Activated CD4-positive, alpha-beta T cell treated with anti-CD3 and anti-CD28 coated beads for 36 hours (primary cell): ENCODE data around the gene OR6C75. TPM values are rescaled to one million over a fixed set of nuclear protein-coding genes. Genes with fewer than 3 reads are reported as not detected.
"Not testable (repeated sequence)": the region's sequence is repeated elsewhere in the genome, so short reads cannot be mapped to it uniquely, and the experiment has no call there.

Experiments
- ATAC-seq: fragments of 200-7000 bp; cut with Tn5 transposase; one replicate; pipeline ENCODE4 v1.10.0; 2021; ENCODE audit warnings: mild to moderate bottlenecking, moderate library complexity
- CTCF ChIA-PET: fragments of 350-600 bp; sonication (Branson Sonifier 250); formaldehyde crosslinking; loops from one replicate; lab custom pipeline; 2021; ENCODE audit warnings: antibody characterized with exemption; lab: Charles Lee
- POLR2A ChIA-PET: fragments of 350-600 bp; sonication (Branson Sonifier 250); formaldehyde crosslinking; loops from one replicate; lab custom pipeline; 2021; ENCODE audit warnings: antibody characterized with exemption, inconsistent platforms; lab: Charles Lee
- DNase-seq: peaks from one replicate; pipeline ENCODE4 v3.0.0-alpha.2; 2020
- H3K27ac Mint-ChIP-seq: one replicate; pipeline ENCODE4 v1.8.0; 2021; ENCODE audit warnings: mixed read lengths
- H3K27me3 Mint-ChIP-seq: one replicate; pipeline ENCODE4 v1.8.0; 2021; ENCODE audit warnings: mixed read lengths
- H3K36me3 Mint-ChIP-seq: one replicate; pipeline ENCODE4 v1.8.0; 2021; ENCODE audit warnings: low read depth, mixed read lengths
- H3K4me1 Mint-ChIP-seq: one replicate; pipeline ENCODE4 v1.8.0; 2021; ENCODE audit warnings: mixed read lengths
- H3K4me3 Mint-ChIP-seq: one replicate; pipeline ENCODE4 v1.8.0; 2021; ENCODE audit warnings: mild to moderate bottlenecking, moderate library complexity, mixed read lengths
- H3K9me3 Mint-ChIP-seq: one replicate; pipeline ENCODE4 v1.8.0; 2021; ENCODE audit warnings: low read depth, mixed read lengths
- intact Hi-C, 2 experiments: fragments of 100-400 bp; cut with DNase I in 1 of 2; cut with micrococcal nuclease in 1 of 2; formaldehyde crosslinking; loops; one replicate each; pipeline versions ENCODE4 v1.14.2 to v1.15.1; 2022 to 2024; cut with DNase I, micrococcal nuclease
- total RNA-seq, 2 experiments: library from RNA; stranded (reverse); gene quantifications; one replicate each; pipeline ENCODE4 v1.2.3, GENCODE V29; 2021

Gene OR6C75
- total RNA-seq: not detected

GRCh38 chr12:55362675-55363074 lies at the start of gene OR6C75:
OR6C75 (plus strand) TSS chr12:55362975; CDS start chr12:55365111, 2,136 bp downstream.
- ATAC-seq (no peak), DNase-seq (no peak)
- Mint-ChIP-seq H3K9me3 (no peaks in the 10 kb centered on the region), H3K27ac (no peak within 1 kb of the TSS), H3K4me1 (no peaks in the 10 kb centered on the region), H3K4me3 (no peak within 1 kb of the TSS), H3K36me3 (no peaks in the 10 kb centered on the region), H3K27me3 (peaks cover 24% of the 10 kb centered on the region)
- intact Hi-C loops: no loop called here
- ChIA-PET POLR2A (no interaction called here), CTCF (interaction anchor here (0.6 to 1.4 kb wide), 3 partner anchors 9 to 1198 kb away, joined by 3 to 4 read pairs (median 3); no protein-coding TSS in a partner anchor)

DNA sequence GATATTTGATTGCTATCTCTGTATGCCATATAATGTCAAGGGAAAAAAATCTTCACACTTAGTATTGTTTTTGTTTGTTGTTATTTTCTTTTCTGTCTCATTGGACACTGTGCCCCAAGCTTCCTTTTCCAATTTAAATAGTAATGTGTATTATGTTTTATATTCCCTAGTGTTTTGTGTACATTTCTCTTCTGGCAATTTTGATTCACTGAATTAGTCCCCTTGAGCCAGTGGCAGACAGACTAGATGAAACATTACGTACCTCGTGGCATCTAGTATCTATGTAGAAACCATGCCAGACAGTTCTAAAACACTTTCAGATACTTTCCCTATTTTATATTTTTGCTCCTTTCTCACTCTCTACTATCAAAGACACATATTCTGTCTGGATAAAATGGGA lies 48.7 kb upstream of the OR6C75 start, which contains the start of gene OR6C1:
Gene OR6C1 (plus strand): TSS at position 301 of the 400 bp plus-strand sequence. CDS start 6,257 bp downstream, outside the sequence.
- peaks cover 15% of the 10 kb centered on the region for H3K27me3 Mint-ChIP-seq
- intact Hi-C loops: no loop called here
- ATAC-seq: no peak
- ChIA-PET POLR2A (no interaction called here), CTCF (interaction anchor here (1.1 kb wide), 1 partner anchor 10 kb away, joined by 3 read pairs; no protein-coding TSS in a partner anchor)
- no peaks in the 10 kb centered on the region for H3K36me3 Mint-ChIP-seq
- H3K4me1 Mint-ChIP-seq: no peaks in the 10 kb centered on the region
- no peaks in the 10 kb centered on the region for H3K9me3 Mint-ChIP-seq
- DNase-seq: no peak
- H3K27ac Mint-ChIP-seq: no peak within 1 kb of the TSS
- no peak within 1 kb of the TSS for H3K4me3 Mint-ChIP-seq

GRCh38 chr12:55320201-55320600 lies 42.6 kb upstream of the OR6C75 start:
- no peaks in the 10 kb centered on the region for H3K9me3 Mint-ChIP-seq
- H3K4me1 Mint-ChIP-seq: no peaks in the 10 kb centered on the region
- H3K27me3 Mint-ChIP-seq: peaks cover 7% of the 10 kb centered on the region
- CTCF ChIA-PET: no interaction called here
- no peak overlapping the region for H3K4me3 Mint-ChIP-seq
- H3K27ac Mint-ChIP-seq: no peak overlapping the region
- intact Hi-C loops: no loop called here
- no peak for ATAC-seq
- DNase-seq: no peak
- POLR2A ChIA-PET: no interaction called here
- H3K36me3 Mint-ChIP-seq: no peaks in the 10 kb centered on the region

GRCh38 chr12:55325801-55326200 lies 37.0 kb upstream of the OR6C75 start:
- POLR2A ChIA-PET, H3K27me3 Mint-ChIP-seq, H3K4me3 Mint-ChIP-seq, H3K27ac Mint-ChIP-seq, CTCF ChIA-PET, intact Hi-C loops, H3K36me3 Mint-ChIP-seq, H3K4me1 Mint-ChIP-seq, ATAC-seq, H3K9me3 Mint-ChIP-seq, DNase-seq: not testable (repeated sequence)

DNA sequence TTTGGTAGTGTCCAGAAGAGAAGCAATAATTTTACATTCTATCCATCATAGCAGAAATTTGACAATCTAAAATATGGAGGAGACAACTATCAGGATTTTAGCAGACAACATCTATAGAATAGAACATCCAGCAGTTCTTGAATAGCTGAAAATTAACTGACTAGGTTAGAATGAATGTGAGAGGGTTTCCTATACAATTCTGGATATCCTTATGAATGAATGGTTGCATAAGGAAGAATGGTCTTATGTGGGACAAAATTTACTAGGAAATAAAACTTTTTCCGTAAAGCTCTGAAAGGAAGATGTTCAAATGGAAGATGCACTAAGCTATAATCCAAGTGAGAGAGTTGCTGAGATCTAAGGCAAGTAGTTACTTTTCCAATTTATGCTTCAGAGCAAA lies 32.3 kb upstream of the OR6C75 start, which contains the start of gene OR6C3:
Gene OR6C3 (plus strand): TSS at position 301 of the 400 bp plus-strand sequence. CDS start 955 bp downstream, outside the sequence.
- no peaks in the 10 kb centered on the region for H3K9me3 Mint-ChIP-seq
- intact Hi-C loops: no loop called here
- no peak for DNase-seq
- ChIA-PET CTCF (interaction anchor here (1.6 kb wide), 1 partner anchor 128 kb away, joined by 3 read pairs; no protein-coding TSS in a partner anchor), POLR2A (no interaction called here)
- no peak within 1 kb of the TSS for H3K27ac Mint-ChIP-seq
- peaks cover 11% of the 10 kb centered on the region for H3K27me3 Mint-ChIP-seq
- no peak within 1 kb of the TSS for H3K4me3 Mint-ChIP-seq
- no peak for ATAC-seq
- H3K36me3 Mint-ChIP-seq: no peaks in the 10 kb centered on the region
- no peaks in the 10 kb centered on the region for H3K4me1 Mint-ChIP-seq

DNA sequence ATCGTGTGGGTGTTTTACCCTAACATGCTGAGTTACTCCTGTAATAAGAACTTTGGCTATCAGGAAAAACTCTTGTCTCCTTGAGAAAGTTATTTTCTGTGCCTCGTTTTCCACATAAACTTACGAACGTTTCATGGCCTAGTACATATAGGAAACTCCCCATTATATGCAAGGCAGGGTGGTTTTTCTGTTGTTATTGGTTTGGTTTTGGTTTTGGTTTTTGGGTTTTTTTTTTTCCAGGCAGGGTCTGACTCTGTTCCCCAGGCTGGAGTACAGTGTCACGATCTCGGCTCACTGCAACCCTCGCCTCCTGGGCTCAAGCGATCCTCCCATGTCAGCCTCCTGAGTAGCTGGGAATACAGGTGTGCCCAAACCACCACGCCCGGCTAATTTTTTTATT lies 26.8 kb upstream of the OR6C75 start:
- ATAC-seq: no peak
- ChIA-PET CTCF (no interaction called here), POLR2A (no interaction called here)
- Mint-ChIP-seq H3K4me1 (no peaks in the 10 kb centered on the region), H3K9me3 (no peaks in the 10 kb centered on the region), H3K27me3 (peaks cover 22% of the 10 kb centered on the region), H3K4me3 (no peak overlapping the region), H3K27ac (no peak overlapping the region), H3K36me3 (no peaks in the 10 kb centered on the region)
- DNase-seq: no peak
- intact Hi-C loops: no loop called here

DNA sequence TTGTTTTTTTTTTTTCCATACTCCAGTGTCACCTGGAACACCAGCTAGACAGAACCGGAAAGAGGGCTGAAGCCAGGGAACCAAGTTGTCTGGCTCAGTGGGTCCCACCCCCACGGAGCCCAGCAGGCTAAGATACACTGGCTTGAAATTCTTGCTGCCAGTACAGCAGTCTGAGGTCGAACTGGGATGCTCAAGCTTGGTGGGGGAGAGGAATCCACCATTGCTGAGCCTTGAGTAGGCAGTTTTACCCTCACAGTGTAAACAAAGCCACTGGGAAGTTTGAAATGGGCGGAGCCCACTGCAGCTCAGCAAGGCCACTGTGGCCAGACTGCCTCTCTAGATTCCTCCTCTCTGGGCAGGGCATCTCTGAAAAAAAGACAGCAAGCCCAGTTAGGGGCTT lies 7.4 kb upstream of the OR6C75 start:
- intact Hi-C loops, H3K4me1 Mint-ChIP-seq, ATAC-seq, POLR2A ChIA-PET, DNase-seq, CTCF ChIA-PET, H3K4me3 Mint-ChIP-seq, H3K9me3 Mint-ChIP-seq, H3K36me3 Mint-ChIP-seq, H3K27ac Mint-ChIP-seq: not testable (repeated sequence)
- peaks cover 22% of the 10 kb centered on the region for H3K27me3 Mint-ChIP-seq

- POLR2A ChIA-PET: no interaction called here
- H3K9me3 Mint-ChIP-seq: no peaks in the 10 kb centered on the region
- no peaks in the 10 kb centered on the region for H3K4me1 Mint-ChIP-seq
- intact Hi-C loops: no loop called here
- ATAC-seq: no peak
- peaks cover 18% of the 10 kb centered on the region for H3K27me3 Mint-ChIP-seq
- H3K27ac Mint-ChIP-seq: no peak overlapping the region
- DNase-seq: no peak
- H3K36me3 Mint-ChIP-seq: no peaks in the 10 kb centered on the region
- no peak overlapping the region for H3K4me3 Mint-ChIP-seq
- CTCF ChIA-PET: no interaction called here
Measured at GRCh38 chr12:55365086-55365485, 2.3 kb downstream of the OR6C75 start.

DNA sequence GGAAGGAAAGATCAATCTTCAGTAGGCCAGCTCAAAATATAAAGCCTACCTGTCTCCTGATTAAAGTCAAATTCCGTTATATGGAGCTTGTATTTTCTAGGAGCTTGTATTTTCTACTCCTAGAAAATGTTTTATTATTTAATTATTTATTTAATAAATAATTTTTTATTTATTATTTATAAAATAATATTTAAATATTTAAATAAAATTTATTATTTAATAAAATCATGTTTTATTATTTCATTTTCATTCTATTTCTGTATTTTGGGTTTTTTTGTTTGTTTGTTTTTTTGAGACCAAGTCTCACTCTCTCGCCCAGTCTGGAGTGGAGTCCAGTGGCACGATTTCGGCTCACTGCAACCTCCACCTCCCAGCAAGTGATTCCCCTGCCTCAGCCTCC lies 9.7 kb downstream of the OR6C75 start:
- intact Hi-C loops: no loop called here
- Mint-ChIP-seq H3K4me3 (no peak overlapping the region), H3K4me1 (no peaks in the 10 kb centered on the region), H3K9me3 (no peaks in the 10 kb centered on the region), H3K36me3 (no peaks in the 10 kb centered on the region), H3K27me3 (peaks cover 7% of the 10 kb centered on the region), H3K27ac (no peak overlapping the region)
- DNase-seq: no peak
- ATAC-seq: no peak
- ChIA-PET POLR2A (no interaction called here), CTCF (no interaction called here)

- no peaks in the 10 kb centered on the region for H3K36me3 Mint-ChIP-seq
- ChIA-PET POLR2A (no interaction called here), CTCF (no interaction called here)
- H3K4me1 Mint-ChIP-seq: no peaks in the 10 kb centered on the region
- H3K27ac Mint-ChIP-seq: no peak overlapping the region
- no peaks in the 10 kb centered on the region for H3K9me3 Mint-ChIP-seq
- peaks cover 2% of the 10 kb centered on the region for H3K27me3 Mint-ChIP-seq
- intact Hi-C loops: loop anchor here in 1 of 2 experiments (10.0 kb wide), 1 partner anchor 229 kb away; no protein-coding TSS in a partner anchor
- no peak for DNase-seq
- H3K4me3 Mint-ChIP-seq: no peak overlapping the region
- no peak for ATAC-seq
Measured at GRCh38 chr12:55385891-55386290, 23.1 kb downstream of the OR6C75 start.

- H3K36me3 Mint-ChIP-seq: no peaks in the 10 kb centered on the region
- H3K4me3 Mint-ChIP-seq: no peak overlapping the region
- POLR2A ChIA-PET: no interaction called here
- H3K9me3 Mint-ChIP-seq: no peaks in the 10 kb centered on the region
- ATAC-seq (no peak), DNase-seq (no peak)
- intact Hi-C loops: no loop called here
- peaks cover 4% of the 10 kb centered on the region for H3K27me3 Mint-ChIP-seq
- CTCF ChIA-PET: no interaction called here
- H3K27ac Mint-ChIP-seq: no peak overlapping the region
- no peaks in the 10 kb centered on the region for H3K4me1 Mint-ChIP-seq
Measured at GRCh38 chr12:55392032-55392795, 29.4 kb downstream of the OR6C75 start.

DNA sequence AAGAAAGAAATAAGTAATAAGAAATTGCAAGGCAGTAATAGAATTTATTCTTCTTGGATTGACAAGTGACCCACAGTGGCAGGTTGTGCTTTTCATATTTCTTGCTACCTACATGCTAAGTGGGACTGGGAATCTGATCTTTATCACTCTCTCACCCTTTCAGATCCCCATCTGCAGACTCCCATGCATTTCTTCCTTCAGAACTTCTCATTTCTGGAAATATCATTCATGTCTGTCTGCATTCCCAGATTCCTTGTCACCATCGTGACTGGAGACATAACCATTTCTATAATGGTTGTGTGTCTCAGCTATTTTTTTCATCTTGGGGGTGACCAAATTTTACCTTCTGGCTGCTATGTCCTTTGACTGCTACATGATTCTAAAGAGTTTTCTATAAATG lies 33.6 kb downstream of the OR6C75 start:
- no peak overlapping the region for H3K4me3 Mint-ChIP-seq
- ATAC-seq (no peak), DNase-seq (no peak)
- no peaks in the 10 kb centered on the region for H3K9me3 Mint-ChIP-seq
- no peaks in the 10 kb centered on the region for H3K36me3 Mint-ChIP-seq
- no peak overlapping the region for H3K27ac Mint-ChIP-seq
- POLR2A ChIA-PET: no interaction called here
- H3K4me1 Mint-ChIP-seq: no peaks in the 10 kb centered on the region
- intact Hi-C loops: no loop called here
- CTCF ChIA-PET: interaction anchor here (1.2 kb wide), 1 partner anchor 261 kb away, joined by 3 read pairs; no protein-coding TSS in a partner anchor
- H3K27me3 Mint-ChIP-seq: peaks cover 13% of the 10 kb centered on the region
